Stimulated activated naive B cell treated with anti-CD40 and anti-IgM and Interleukin-4, amounts not matched to agents 10 μg/mL and 1 μg/mL and 100 μg/mL, for 72 hours (primary cell): ENCODE measurements around the gene ARHGEF10L.
A peak's percentile ranks its signal among the peaks of the same experiment; 100 is the strongest.

ENCODE experiments used
- ATAC-seq, 2 donors: fragments of 150-1000 bp; cut with Tn5 transposase; replicated peaks; 2 replicates each; pipeline ENCODE4 v1.10.0; 2021; ENCODE audit warnings: moderate library complexity in 1 of 2
- DNase-seq: peaks from one replicate; pipeline ENCODE4 v3.0.0; 2021
- H3K27ac Mint-ChIP-seq: one replicate; pipeline ENCODE4 v1.8.0; 2022; ENCODE audit warnings: mild to moderate bottlenecking, mixed read lengths
- H3K27me3 Mint-ChIP-seq, 2 donors: one replicate each; pipeline ENCODE4 v1.8.0; 2022; ENCODE audit warnings: mixed read lengths in 2 of 2
- H3K36me3 Mint-ChIP-seq, 2 donors: one replicate each; pipeline ENCODE4 v1.8.0; 2022; ENCODE audit warnings: mixed read lengths in 2 of 2, mild to moderate bottlenecking in 1 of 2
- H3K4me1 Mint-ChIP-seq, 2 donors: one replicate each; pipeline ENCODE4 v1.8.0; 2022; ENCODE audit warnings: mixed read lengths in 2 of 2, mild to moderate bottlenecking in 1 of 2
- H3K4me3 Mint-ChIP-seq, 2 donors: one replicate each; pipeline ENCODE4 v1.8.0; 2022; ENCODE audit warnings: mild to moderate bottlenecking in 2 of 2, mixed read lengths in 2 of 2, moderate library complexity in 1 of 2
- H3K9me3 Mint-ChIP-seq, 2 donors: one replicate each; pipeline ENCODE4 v1.8.0; 2022; ENCODE audit warnings: mixed read lengths in 2 of 2, mild to moderate bottlenecking in 1 of 2

The ARHGEF10L gene

DNA sequence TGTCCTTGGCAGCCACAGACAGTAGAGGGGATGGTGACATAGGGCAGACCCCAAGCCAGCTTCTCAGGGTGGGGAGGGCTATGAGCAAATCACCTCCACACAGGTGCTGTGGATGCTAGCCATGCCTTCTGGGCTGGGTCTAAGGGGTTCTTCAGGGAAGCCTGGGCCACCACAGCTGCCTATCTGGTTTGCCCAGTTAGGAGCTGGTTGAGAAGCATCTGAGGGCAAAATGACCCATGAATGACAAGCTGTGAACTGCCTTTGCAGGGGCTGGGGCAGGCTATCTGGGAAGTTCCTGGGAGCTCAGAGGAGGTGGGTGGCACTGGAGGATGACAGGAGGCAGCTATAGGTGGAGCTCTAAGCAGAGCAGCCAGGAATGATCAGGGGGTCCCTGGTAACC is 10.1 kb upstream of the ARHGEF10L start:
- DNase-seq (no peak), ATAC-seq (no peak)
- H3K27me3 Mint-ChIP-seq = peaks cover 32 to 42% of the 10 kb centered on the region in 2 donors
- H3K9me3 Mint-ChIP-seq = no peaks in the 10 kb centered on the region
- H3K36me3 Mint-ChIP-seq = no peaks in the 10 kb centered on the region
- H3K4me1 Mint-ChIP-seq = peaks cover 0 to 2% of the 10 kb centered on the region in 2 donors
- H3K4me3 Mint-ChIP-seq = no peak overlapping the region
- H3K27ac Mint-ChIP-seq = no peak overlapping the region

DNA sequence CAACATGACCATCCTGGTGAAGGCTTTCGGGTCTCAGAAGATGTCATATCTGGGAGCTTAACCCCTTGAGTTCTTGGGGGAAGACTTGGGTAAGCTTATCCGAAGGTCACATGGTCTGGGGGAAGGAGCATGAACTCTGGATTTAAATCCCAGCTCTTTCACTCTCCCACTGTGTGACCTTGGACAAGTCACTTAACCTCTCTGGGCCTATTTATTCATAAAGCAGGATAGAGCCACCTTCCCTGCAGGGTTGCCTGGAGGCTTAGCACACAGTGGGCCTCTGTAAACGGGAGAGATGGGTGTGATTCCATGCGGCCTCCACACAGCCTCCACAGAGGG is 8.2 kb upstream of the ARHGEF10L start:
- Mint-ChIP-seq H3K4me3 (no peak overlapping the region), H3K27ac (no peak overlapping the region), H3K27me3 (peaks cover 22 to 43% of the 10 kb centered on the region in 2 donors), H3K36me3 (no peaks in the 10 kb centered on the region), H3K9me3 (no peaks in the 10 kb centered on the region), H3K4me1 (peaks cover 7 to 8% of the 10 kb centered on the region in 2 donors)
- no peak for DNase-seq
- ATAC-seq = no peak

DNA sequence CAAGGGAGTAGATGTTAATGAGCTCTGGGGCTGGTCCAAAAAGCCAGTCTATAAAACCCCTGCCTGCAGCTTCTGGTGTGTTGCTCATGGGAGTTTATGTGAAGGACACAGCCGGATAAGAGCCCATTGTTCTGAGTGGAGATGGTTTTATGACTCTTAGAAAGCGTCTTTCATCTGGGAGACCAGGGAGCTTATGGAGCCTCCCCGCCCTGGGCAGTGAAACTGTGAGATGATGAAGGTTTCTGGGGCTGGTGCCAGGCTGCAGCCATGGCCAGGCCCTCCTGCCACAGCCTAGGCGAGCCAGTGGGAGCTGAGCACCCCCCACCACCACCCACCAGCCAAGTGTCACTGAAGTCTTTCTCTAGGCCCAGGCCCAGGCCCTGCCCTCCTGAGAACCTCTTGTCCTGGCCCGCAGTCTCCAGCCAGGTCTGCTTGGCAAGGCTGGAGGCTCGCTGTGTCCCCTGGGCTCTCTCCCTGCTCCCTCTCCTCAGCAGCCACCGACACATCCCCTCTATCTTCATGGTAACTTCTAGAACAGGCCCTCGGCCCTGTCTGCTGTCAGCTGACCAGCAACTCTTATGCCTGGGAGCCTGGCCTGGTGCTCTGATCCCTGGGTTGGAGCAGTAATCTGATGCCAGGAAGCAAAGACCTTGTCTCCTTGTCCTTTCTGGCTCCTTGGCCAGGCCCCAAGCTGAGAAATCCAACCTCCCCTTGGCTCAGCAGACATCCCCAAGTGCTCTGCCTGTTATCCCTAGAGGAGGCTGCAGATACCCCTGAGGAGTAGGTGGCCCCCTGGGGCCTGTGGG is 7.6 kb upstream of the ARHGEF10L start:
- H3K36me3 Mint-ChIP-seq = no peaks in the 10 kb centered on the region
- DNase-seq (no peak), ATAC-seq (no peak)
- H3K4me1 Mint-ChIP-seq = peaks cover 13% of the 10 kb centered on the region in 2 donors
- H3K4me3 Mint-ChIP-seq = no peak overlapping the region
- H3K9me3 Mint-ChIP-seq = no peaks in the 10 kb centered on the region
- peaks cover 27 to 47% of the 10 kb centered on the region in 2 donors for H3K27me3 Mint-ChIP-seq
- no peak overlapping the region for H3K27ac Mint-ChIP-seq

DNA sequence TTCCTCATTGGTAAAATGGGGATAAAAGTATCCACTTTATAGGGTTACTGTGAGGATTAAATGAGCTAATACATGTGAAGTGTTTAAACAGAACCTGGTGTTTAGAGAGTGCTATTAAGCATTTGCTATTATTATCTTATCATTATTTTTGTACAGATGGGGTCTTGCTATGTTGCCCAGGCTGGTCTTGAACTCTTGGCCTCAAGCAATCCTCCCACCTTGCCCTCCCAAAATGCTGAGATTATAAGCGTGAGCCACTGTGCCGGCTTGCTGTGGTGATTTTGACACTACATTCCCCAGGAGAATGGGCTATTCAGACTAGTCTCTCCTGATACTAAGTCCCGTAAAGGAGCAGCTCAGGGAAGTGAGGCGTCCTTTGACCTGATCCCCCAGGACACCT is 6.3 kb upstream of the ARHGEF10L start:
- Mint-ChIP-seq H3K27me3 (peaks cover 37 to 55% of the 10 kb centered on the region in 2 donors), H3K36me3 (no peaks in the 10 kb centered on the region), H3K27ac (no peak overlapping the region), H3K4me3 (no peak overlapping the region), H3K9me3 (no peaks in the 10 kb centered on the region), H3K4me1 (peaks cover 13 to 14% of the 10 kb centered on the region in 2 donors)
- no peak for ATAC-seq
- no peak for DNase-seq

DNA sequence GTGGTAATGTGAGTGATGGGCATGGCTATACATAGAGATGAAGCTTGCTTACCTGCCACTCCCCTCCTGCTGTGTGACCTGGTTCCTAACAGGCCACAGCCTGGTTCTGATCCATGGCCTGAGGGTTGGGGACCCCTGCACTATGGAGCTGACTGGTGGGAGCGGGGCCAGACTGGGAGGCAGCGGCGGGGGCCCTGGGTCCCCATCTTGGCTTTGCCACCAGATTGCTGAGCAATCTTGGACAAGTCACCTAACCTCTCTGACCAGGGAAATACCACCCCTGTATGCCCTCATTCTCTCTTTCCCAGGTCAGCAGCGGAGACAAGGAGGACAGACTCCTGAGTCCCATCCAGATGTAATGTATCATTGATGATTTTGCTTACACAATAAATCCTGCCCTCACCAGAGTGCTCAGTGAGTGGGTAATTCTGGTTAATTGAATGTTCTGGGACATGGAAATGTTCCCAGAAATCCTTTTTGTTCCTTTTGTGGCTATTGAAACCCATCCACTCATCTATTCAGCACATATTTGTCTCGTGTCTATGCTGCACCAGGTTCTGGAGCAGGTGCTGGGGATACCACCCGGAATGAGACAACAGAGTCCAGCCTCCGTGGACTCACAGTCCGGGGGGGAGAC is 4.1 kb upstream of the ARHGEF10L start:
- Mint-ChIP-seq H3K27me3 (peaks cover 37 to 63% of the 10 kb centered on the region in 2 donors), H3K9me3 (no peaks in the 10 kb centered on the region), H3K4me3 (no peak overlapping the region), H3K36me3 (no peaks in the 10 kb centered on the region), H3K27ac (no peak overlapping the region), H3K4me1 (peaks cover 17 to 26% of the 10 kb centered on the region in 2 donors)
- DNase-seq (no peak), ATAC-seq (no peak)

DNA sequence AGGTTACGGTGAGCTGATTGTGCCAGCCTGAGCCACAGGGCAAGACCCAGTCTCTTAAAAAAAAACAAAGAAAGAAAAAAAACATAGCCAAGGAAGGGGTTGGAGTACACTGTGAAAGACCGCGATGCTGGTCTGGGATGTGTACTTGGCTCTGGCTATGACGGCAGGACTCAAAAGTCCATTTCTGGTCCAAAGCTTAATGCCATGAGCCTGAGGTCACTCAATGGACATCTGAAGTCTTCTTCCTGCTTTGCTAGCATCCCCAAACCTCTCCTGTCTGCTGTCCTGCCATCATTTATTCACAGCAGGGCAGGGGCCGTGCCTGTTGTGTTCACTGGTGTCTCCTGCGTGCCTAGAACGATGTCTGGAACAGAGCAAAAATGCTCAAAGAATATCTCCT is 1.5 kb upstream of the ARHGEF10L start:
- H3K27me3 Mint-ChIP-seq = peaks cover 44 to 70% of the 10 kb centered on the region in 2 donors
- no peaks in the 10 kb centered on the region for H3K9me3 Mint-ChIP-seq
- no peak for ATAC-seq

DNA sequence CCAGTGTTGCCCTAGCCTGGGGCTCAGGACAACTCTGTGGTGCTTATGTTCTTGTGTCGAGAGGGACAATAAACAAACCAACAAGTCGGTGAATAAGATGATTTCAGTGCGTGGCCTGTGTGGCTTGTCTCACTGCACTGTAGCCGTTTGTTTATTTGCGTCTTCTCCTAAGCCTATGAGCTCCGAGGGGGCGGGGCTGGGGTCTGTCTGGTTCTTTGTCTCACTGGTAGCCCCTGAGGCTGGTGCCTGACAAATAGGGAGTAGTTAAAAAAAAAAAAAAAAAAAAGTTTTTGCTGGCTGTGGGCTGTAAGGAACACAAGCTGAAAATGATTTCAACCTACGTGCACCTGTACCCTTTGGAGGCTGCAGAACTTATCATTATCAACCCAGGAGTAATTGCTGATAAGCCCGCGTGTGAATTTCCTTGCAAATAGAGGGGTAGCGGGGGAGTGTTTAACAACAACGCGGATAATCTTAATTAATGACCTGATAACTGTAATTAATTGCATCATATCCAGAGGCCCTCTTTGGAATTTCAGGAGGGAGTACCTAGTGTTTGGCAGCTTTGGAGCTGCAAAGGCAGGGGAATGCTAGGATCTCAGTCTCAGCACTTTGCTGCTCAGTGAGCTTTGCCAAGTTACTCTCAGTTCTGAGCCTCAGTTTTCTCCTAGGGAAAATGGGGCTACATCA is 925 bp upstream of the ARHGEF10L start:
- H3K27ac Mint-ChIP-seq = peak overlapping the region; percentile 78
- DNase-seq (no peak), ATAC-seq (no peak)
- peaks cover 21 to 33% of the 10 kb centered on the region in 2 donors for H3K4me1 Mint-ChIP-seq
- H3K9me3 Mint-ChIP-seq = no peaks in the 10 kb centered on the region
- no peaks in the 10 kb centered on the region for H3K36me3 Mint-ChIP-seq
- H3K4me3 Mint-ChIP-seq = peak overlapping the region; percentile 76 to 83
- H3K27me3 Mint-ChIP-seq = peaks cover 45 to 68% of the 10 kb centered on the region in 2 donors

More for the DNA sequence above, 1.5 kb upstream of the ARHGEF10L start:
- Mint-ChIP-seq H3K36me3 (no peaks in the 10 kb centered on the region), H3K27ac (no peak overlapping the region), H3K4me3 (no peak overlapping the region), H3K4me1 (peaks cover 21 to 33% of the 10 kb centered on the region in 2 donors)
- DNase-seq = no peak

DNA sequence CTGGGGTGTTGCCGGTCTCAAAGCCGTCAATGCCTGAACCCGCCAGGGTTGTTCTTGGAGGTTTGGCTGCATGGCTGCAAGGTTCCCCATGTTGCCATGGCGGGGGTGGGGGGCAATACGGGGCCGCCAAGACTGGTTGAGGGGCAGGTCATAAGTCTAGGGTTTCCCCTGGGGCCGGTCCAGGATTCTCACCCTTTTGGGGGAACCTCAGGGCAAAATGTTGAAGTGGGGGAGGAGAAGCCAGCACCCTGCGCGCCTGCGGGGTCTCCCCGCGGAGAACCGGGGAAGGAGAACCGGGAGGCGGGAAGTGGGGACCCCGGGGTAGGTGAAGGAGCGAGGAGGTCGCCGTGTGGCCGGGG is 401 bp upstream of the ARHGEF10L start:
- Mint-ChIP-seq H3K27me3 (peaks cover 45 to 68% of the 10 kb centered on the region in 2 donors), H3K4me3 (peak overlapping the region; percentile 76 to 83), H3K9me3 (no peaks in the 10 kb centered on the region), H3K36me3 (no peaks in the 10 kb centered on the region), H3K4me1 (peaks cover 21 to 33% of the 10 kb centered on the region in 2 donors), H3K27ac (peak overlapping the region; percentile 78)
- no peak for ATAC-seq
- no peak for DNase-seq

DNA sequence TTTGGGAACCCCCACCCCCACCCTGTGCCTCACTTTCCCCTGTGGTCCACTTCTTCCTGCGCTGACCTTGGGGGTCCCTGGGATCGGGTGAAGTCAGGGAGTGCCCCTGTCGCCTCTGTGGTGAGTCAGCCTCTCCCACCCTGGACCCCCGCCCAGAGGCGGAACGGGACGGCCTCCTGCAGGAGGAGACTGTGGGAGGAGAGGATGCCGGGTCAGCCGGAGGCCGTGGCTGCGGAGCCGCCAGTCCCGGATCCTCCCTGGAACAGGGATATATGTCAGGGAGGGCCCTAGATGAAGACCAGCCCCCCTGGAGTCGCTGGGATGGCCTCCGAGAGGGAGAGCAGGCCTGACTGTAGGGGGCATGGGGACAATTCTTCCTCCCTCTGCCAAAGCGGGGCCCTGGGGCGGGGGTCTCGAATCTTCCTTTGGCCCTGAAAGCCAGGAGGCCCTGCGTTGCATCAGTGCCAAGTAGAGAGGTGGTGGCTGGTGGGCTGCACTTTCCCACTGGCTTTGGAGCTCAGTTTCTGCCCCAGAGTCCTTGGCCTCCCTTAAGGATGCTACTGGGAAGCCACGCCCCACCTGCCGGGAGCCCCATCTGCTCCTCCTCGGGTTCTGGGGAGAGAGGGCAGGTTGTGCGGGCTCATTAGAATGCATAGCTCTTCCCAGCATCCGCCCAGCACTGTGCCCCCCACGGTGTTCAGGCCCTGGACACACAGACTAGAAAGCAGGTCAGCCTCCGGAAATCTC is 930 bp downstream of the ARHGEF10L start:
- DNase-seq (no peak), ATAC-seq (no peak)
- Mint-ChIP-seq H3K9me3 (peaks cover 0 to 5% of the 10 kb centered on the region in 2 donors), H3K27me3 (peaks cover 52 to 78% of the 10 kb centered on the region in 2 donors), H3K4me3 (peak overlapping the region; percentile 66 to 75), H3K27ac (no peak overlapping the region), H3K36me3 (no peaks in the 10 kb centered on the region), H3K4me1 (peaks cover 21 to 33% of the 10 kb centered on the region in 2 donors)

DNA sequence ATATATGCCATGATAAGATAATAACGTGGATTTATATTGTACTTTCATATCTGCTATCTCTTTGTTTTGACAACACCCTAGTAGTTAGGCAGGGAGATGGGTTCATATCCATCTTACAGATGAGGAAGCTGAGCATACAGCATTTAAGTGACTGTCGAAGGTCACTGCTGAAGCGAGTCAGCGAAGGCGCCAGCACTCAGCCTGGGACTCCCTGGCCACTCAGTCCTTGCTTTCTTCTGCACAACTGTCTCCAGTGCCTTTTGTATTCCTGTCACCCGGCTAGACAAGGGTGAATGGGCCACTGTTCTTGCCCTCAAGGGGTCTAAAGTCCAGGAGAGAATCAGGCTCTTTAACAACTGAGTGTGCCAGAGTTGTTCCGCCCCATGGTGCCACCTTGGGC is 3.1 kb downstream of the ARHGEF10L start:
- Mint-ChIP-seq H3K9me3 (peaks cover 0 to 5% of the 10 kb centered on the region in 2 donors), H3K27ac (no peak overlapping the region), H3K27me3 (peaks cover 48 to 62% of the 10 kb centered on the region in 2 donors), H3K4me3 (no peak overlapping the region), H3K36me3 (no peaks in the 10 kb centered on the region), H3K4me1 (peaks cover 11 to 19% of the 10 kb centered on the region in 2 donors)
- no peak for ATAC-seq
- no peak for DNase-seq

DNA sequence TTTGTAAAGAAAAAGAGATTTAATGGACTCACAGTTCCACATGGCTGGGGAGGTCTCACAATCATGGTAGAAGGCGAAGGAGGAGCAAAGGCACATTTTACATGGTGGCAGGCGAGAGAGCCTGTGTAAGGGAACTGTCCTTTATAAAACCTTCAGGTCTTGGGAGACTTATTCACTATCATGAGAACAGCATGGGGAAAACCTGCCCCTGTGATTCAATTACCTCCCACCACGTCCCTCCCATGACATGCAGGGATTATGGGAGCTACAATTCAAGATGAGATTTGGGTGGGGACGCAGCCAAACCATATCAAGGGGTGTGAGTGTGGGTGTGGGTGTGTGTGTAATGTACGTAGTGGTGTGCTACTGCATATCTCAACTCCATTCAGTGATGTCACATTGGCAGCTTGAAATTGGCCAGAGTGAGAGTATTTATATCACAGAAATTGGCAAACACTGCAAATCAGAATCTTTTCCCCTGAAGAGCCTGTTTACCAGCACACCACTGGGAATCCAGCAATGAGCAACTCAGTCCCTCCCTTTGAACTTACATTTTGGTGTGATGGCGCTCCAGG is 5.4 kb downstream of the ARHGEF10L start:
- H3K27me3 Mint-ChIP-seq = peaks cover 41 to 55% of the 10 kb centered on the region in 2 donors
- peaks cover 0 to 5% of the 10 kb centered on the region in 2 donors for H3K9me3 Mint-ChIP-seq
- DNase-seq (no peak), ATAC-seq (no peak)
- no peaks in the 10 kb centered on the region for H3K36me3 Mint-ChIP-seq
- peaks cover 8 to 11% of the 10 kb centered on the region in 2 donors for H3K4me1 Mint-ChIP-seq
- no peak overlapping the region for H3K4me3 Mint-ChIP-seq
- no peak overlapping the region for H3K27ac Mint-ChIP-seq

DNA sequence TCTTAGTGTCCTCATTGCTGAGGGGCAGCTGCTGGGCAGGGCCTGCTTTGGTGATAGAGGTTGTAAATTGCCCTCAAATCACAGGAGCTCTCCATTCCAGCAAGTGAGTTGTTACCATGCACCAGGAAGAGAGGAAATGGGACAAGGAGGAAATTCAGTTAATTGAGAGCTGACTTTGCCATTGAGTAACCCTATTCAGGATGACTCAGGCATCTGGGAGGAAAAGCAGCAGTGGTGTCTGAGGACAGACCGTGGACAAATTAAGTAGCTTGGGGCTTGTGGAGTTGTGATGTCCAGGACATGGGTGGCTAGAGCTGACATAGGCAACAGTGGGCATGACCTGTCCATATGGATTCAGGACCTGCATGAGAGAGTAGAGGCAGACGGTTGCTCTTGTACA is 5.9 kb downstream of the ARHGEF10L start:
- no peaks in the 10 kb centered on the region for H3K36me3 Mint-ChIP-seq

DNA sequence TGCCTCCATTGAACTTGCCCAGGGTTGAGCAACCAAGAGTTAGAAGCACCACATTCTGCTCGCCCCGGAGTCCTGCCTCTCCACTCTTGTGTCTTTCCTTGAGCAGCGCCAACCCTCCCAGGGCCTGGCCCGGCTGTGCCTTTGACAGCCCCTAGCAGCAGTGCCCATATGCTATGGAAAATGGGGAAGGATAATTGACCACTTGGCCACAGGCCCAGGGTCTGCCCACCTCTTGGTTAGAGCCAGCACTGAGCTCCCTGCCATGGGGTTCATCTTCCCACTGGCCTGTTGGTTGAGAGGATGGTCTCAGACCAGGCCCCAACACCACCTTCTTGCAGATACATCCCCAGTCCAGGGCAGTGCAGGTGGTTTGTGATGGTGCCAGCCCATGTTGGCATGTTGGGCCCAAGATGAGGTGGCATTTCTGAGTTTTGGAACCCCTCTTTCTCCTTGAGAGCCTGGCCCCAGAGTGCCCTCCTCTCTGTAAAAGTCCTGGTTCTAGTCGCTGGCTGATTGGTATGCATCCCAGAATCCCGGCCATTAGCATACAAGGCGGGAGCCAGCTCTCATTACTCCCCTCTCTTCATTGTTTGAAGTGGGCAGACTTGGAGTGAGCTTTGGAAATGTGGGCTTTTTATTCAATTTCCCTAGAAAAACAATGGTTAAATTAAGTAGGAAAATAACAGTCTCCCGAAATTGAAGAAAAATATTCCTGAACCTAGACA is 7.6 kb downstream of the ARHGEF10L start:
- H3K27ac Mint-ChIP-seq = no peak overlapping the region
- peaks cover 37 to 51% of the 10 kb centered on the region in 2 donors for H3K27me3 Mint-ChIP-seq
- peaks cover 0 to 5% of the 10 kb centered on the region in 2 donors for H3K9me3 Mint-ChIP-seq
- no peaks in the 10 kb centered on the region for H3K4me1 Mint-ChIP-seq
- ATAC-seq (no peak), DNase-seq (no peak)
- no peak overlapping the region for H3K4me3 Mint-ChIP-seq
- H3K36me3 Mint-ChIP-seq = no peaks in the 10 kb centered on the region

More for the DNA sequence above, 5.9 kb downstream of the ARHGEF10L start:
- H3K4me1 Mint-ChIP-seq = peaks cover 5 to 7% of the 10 kb centered on the region in 2 donors
- ATAC-seq (no peak), DNase-seq (no peak)
- peaks cover 40 to 54% of the 10 kb centered on the region in 2 donors for H3K27me3 Mint-ChIP-seq
- no peak overlapping the region for H3K27ac Mint-ChIP-seq
- peaks cover 0 to 5% of the 10 kb centered on the region in 2 donors for H3K9me3 Mint-ChIP-seq
- no peak overlapping the region for H3K4me3 Mint-ChIP-seq
